ENCODE data around the gene CCM2.
A peak's percentile ranks its signal among the peaks of the same experiment; 100 is the strongest.

CCM2 gene

GRCh38 chr7:45114926-45115325, 114.9 kb downstream of the CCM2 start:
- H3K27ac Mint-ChIP-seq: peak overlapping the region in 2 of 3 experiments; percentile 58 to 75
- no peak overlapping the region for H3K4me3 Mint-ChIP-seq
- peaks cover 3% of the 10 kb centered on the region for H3K36me3 Mint-ChIP-seq (ENCODE audit: low read depth)

DNA sequence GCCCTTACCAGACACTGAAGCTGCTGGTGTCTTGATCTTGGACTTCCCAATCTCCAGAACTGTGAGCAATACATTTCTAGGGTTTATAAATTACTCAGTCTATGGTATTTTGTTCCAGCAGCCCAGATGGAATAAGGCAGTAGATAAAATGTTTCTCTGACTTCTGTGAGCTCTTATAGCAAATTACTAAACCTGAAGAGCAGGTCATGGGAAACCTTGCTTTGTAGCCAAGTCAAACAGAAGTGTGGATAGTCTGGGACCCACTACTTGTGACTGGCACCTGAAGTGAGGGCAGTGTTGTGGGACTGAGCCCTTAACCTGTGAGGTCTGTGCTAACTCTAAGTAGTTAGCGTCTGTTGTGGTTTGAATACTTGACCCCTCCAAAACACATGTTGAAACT, 116.0 kb downstream of the CCM2 start:
- peaks cover 18% of the 10 kb centered on the region for H3K4me1 Mint-ChIP-seq
- H3K4me3 Mint-ChIP-seq: no peak overlapping the region
- H3K27ac Mint-ChIP-seq: peak overlapping the region in 1 of 3 experiments; percentile 75
- peaks cover 5% of the 10 kb centered on the region for H3K27me3 Mint-ChIP-seq (ENCODE audit: low read depth)
- H3K36me3 Mint-ChIP-seq (ENCODE audit: low read depth): no peaks in the 10 kb centered on the region
- TF ChIP-seq, protein P1, sequence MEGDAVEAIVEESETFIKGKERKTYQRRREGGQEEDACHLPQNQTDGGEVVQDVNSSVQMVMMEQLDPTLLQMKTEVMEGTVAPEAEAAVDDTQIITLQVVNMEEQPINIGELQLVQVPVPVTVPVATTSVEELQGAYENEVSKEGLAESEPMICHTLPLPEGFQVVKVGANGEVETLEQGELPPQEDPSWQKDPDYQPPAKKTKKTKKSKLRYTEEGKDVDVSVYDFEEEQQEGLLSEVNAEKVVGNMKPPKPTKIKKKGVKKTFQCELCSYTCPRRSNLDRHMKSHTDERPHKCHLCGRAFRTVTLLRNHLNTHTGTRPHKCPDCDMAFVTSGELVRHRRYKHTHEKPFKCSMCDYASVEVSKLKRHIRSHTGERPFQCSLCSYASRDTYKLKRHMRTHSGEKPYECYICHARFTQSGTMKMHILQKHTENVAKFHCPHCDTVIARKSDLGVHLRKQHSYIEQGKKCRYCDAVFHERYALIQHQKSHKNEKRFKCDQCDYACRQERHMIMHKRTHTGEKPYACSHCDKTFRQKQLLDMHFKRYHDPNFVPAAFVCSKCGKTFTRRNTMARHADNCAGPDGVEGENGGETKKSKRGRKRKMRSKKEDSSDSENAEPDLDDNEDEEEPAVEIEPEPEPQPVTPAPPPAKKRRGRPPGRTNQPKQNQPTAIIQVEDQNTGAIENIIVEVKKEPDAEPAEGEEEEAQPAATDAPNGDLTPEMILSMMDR (IDR thresholded peaks at IDR 0.05; ENCODE audit: unreplicated experiment in 3 of 3): no peak
- no peaks in the 10 kb centered on the region for H3K9me3 Mint-ChIP-seq

More at GRCh38 chr7:45114926-45115325, 114.9 kb downstream of the CCM2 start:
- Mint-ChIP-seq H3K4me1 (peaks cover 23% of the 10 kb centered on the region), H3K27me3 (ENCODE audit: low read depth) (peaks cover 5% of the 10 kb centered on the region), H3K9me3 (no peaks in the 10 kb centered on the region)
- TF ChIP-seq, protein P1 (IDR thresholded peaks at IDR 0.05; ENCODE audit: unreplicated experiment in 3 of 3): no peak

GRCh38 chr7:45117582-45117981, 117.6 kb downstream of the CCM2 start:
- TF ChIP-seq, protein P1 (IDR thresholded peaks at IDR 0.05; ENCODE audit: unreplicated experiment in 3 of 3): no peak
- Mint-ChIP-seq H3K27me3 (ENCODE audit: low read depth) (peaks cover 5% of the 10 kb centered on the region), H3K9me3 (no peaks in the 10 kb centered on the region), H3K4me1 (peaks cover 7% of the 10 kb centered on the region), H3K36me3 (ENCODE audit: low read depth) (no peaks in the 10 kb centered on the region), H3K27ac (no peak overlapping the region), H3K4me3 (no peak overlapping the region)

GRCh38 chr7:45118292-45118691, 118.3 kb downstream of the CCM2 start:
- Mint-ChIP-seq H3K27me3 (ENCODE audit: low read depth) (peaks cover 5% of the 10 kb centered on the region), H3K27ac (no peak overlapping the region), H3K36me3 (ENCODE audit: low read depth) (no peaks in the 10 kb centered on the region), H3K9me3 (no peaks in the 10 kb centered on the region), H3K4me3 (no peak overlapping the region), H3K4me1 (peaks cover under 1% of the 10 kb centered on the region)
- TF ChIP-seq, protein P1 (IDR thresholded peaks at IDR 0.05; ENCODE audit: unreplicated experiment in 3 of 3): no peak

DNA sequence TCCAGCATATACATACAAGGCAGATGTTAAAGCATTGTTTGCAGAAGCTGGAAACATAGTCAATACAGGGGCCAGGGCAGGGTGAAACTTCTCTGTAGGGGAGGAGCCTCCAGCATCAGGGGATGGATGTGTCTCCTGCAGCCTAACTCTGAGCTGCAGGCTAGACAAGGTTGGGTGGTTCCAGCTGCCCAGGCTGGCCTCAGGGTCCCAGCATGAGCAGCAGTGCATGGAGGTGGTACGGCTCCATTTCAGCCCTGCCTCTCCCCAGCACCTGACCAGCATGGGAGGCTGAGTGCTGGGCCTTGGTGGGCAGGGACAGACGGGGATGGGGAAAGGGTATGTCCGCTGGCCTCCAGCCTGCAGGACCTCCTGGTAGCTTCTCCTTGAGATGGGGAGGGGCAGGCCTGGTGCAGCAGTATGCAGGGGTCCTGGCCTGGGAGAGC, 118.9 kb downstream of the CCM2 start:
- H3K36me3 Mint-ChIP-seq (ENCODE audit: low read depth): no peaks in the 10 kb centered on the region
- no peak overlapping the region for H3K4me3 Mint-ChIP-seq
- peaks cover 5% of the 10 kb centered on the region for H3K27me3 Mint-ChIP-seq (ENCODE audit: low read depth)
- no peaks in the 10 kb centered on the region for H3K4me1 Mint-ChIP-seq
- H3K27ac Mint-ChIP-seq: no peak overlapping the region
- TF ChIP-seq, protein P1 (IDR thresholded peaks at IDR 0.05; ENCODE audit: unreplicated experiment in 3 of 3): no peak
- H3K9me3 Mint-ChIP-seq: no peaks in the 10 kb centered on the region

- TF ChIP-seq, protein P1 (IDR thresholded peaks at IDR 0.05; ENCODE audit: unreplicated experiment in 3 of 3): no peak
- Mint-ChIP-seq H3K4me1 (no peaks in the 10 kb centered on the region), H3K9me3 (no peaks in the 10 kb centered on the region), H3K27ac (no peak overlapping the region), H3K27me3 (ENCODE audit: low read depth) (peaks cover 5% of the 10 kb centered on the region), H3K4me3 (no peak overlapping the region), H3K36me3 (ENCODE audit: low read depth) (no peaks in the 10 kb centered on the region)
Measured at GRCh38 chr7:45119550-45119949, 119.5 kb downstream of the CCM2 start.

All from nephron (organoid).